Activated CD4-positive, alpha-beta T cell treated with anti-CD3 and anti-CD28 coated beads for 1 hour (primary cell): ENCODE measurements around the gene DAPP1.
"Not testable (repeated sequence)": the region's sequence is repeated elsewhere in the genome, so short reads cannot be mapped to it uniquely, and the experiment has no call there.

Experiments used
- DNase-seq: peaks from one replicate; pipeline ENCODE4 v3.0.0-alpha.2; 2020

Gene DAPP1

GRCh38 chr4:99825272-99825671, 8.6 kb downstream of the DAPP1 start:
- DNase-seq, result no peak

GRCh38 chr4:99826016-99826415, 9.4 kb downstream of the DAPP1 start:
- no peak for DNase-seq

- no peak for DNase-seq
Observed at GRCh38 chr4:99827454-99827853, 10.8 kb downstream of the DAPP1 start.

GRCh38 chr4:99827857-99828256, 11.2 kb downstream of the DAPP1 start:
- DNase-seq, result no peak

- no peak for DNase-seq
Observed at GRCh38 chr4:99828477-99828876, 11.8 kb downstream of the DAPP1 start.

- not testable (repeated sequence) for DNase-seq
Observed at GRCh38 chr4:99830051-99830450, 13.4 kb downstream of the DAPP1 start.

GRCh38 chr4:99832321-99832720, 15.7 kb downstream of the DAPP1 start:
- DNase-seq, result no peak

- DNase-seq, result no peak
Observed at GRCh38 chr4:99832758-99833157, 16.1 kb downstream of the DAPP1 start.

- DNase-seq, result no peak
Observed at GRCh38 chr4:99833756-99834155, 17.1 kb downstream of the DAPP1 start.

GRCh38 chr4:99834569-99834968, 17.9 kb downstream of the DAPP1 start:
- no peak for DNase-seq

- DNase-seq, result no peak
Observed at GRCh38 chr4:99835942-99836341, 19.3 kb downstream of the DAPP1 start.

- DNase-seq, result no peak
Observed at GRCh38 chr4:99838927-99839326, 22.3 kb downstream of the DAPP1 start.

- no peak for DNase-seq
Observed at GRCh38 chr4:99841129-99841528, 24.5 kb downstream of the DAPP1 start.

GRCh38 chr4:99843413-99843812, 26.8 kb downstream of the DAPP1 start:
- no peak for DNase-seq

GRCh38 chr4:99844048-99844447, 27.4 kb downstream of the DAPP1 start:
- no peak for DNase-seq

- DNase-seq, result no peak
Observed at GRCh38 chr4:99845179-99845578, 28.6 kb downstream of the DAPP1 start.

- DNase-seq, result no peak
Observed at GRCh38 chr4:99845708-99846469, 29.3 kb downstream of the DAPP1 start.

GRCh38 chr4:99846891-99847290, 30.3 kb downstream of the DAPP1 start:
- DNase-seq, result no peak

GRCh38 chr4:99847362-99847976, 30.8 kb downstream of the DAPP1 start:
- no peak for DNase-seq

GRCh38 chr4:99848591-99849001, 32.0 kb downstream of the DAPP1 start:
- DNase-seq, result no peak

- DNase-seq, result no peak
Observed at GRCh38 chr4:99852199-99852749, 35.6 kb downstream of the DAPP1 start.

GRCh38 chr4:99853190-99853589, 36.6 kb downstream of the DAPP1 start:
- DNase-seq, result no peak

GRCh38 chr4:99853999-99854398, 37.4 kb downstream of the DAPP1 start:
- DNase-seq, result no peak

GRCh38 chr4:99855678-99856077, 39.1 kb downstream of the DAPP1 start:
- no peak for DNase-seq
